Measurements from ENCODE around the gene RUNDC1.

Gene RUNDC1

GRCh38 chr17:43018008-43018853 lies 37.9 kb downstream of the RUNDC1 start:
- no peak overlapping the region for H3K27ac ChIP-seq (ENCODE audit: low read depth, low read length)
- H3K27me3 ChIP-seq (ENCODE audit: control insufficient read depth in 1 of 2, insufficient read depth in 2 of 2, low read length in 2 of 2): no peaks in the 10 kb centered on the region
- no peak overlapping the region for H3K9ac ChIP-seq (ENCODE audit: low read depth in 1 of 2, low read length in 2 of 2)
- H3K4me3 ChIP-seq (ENCODE audit: low read depth in 1 of 2, low read length in 2 of 2): no peak overlapping the region
- peaks cover 15 to 38% of the 10 kb centered on the region in 2 donors for H3K4me1 ChIP-seq (ENCODE audit: control insufficient read depth in 1 of 2, insufficient read depth in 2 of 2, low read length in 2 of 2)
- peaks cover 22 to 32% of the 10 kb centered on the region in 2 donors for H3K36me3 ChIP-seq (ENCODE audit: control insufficient read depth in 1 of 2, insufficient read depth in 2 of 2, low read length in 2 of 2)
- no peaks in the 10 kb centered on the region for H3K9me3 ChIP-seq (ENCODE audit: control insufficient read depth in 1 of 2, low read length in 2 of 2)

GRCh38 chr17:43018932-43019331 lies 38.6 kb downstream of the RUNDC1 start:
- no peaks in the 10 kb centered on the region for H3K9me3 ChIP-seq (ENCODE audit: control insufficient read depth in 1 of 2, low read length in 2 of 2)
- H3K4me3 ChIP-seq (ENCODE audit: low read depth in 1 of 2, low read length in 2 of 2): no peak overlapping the region
- no peaks in the 10 kb centered on the region for H3K27me3 ChIP-seq (ENCODE audit: control insufficient read depth in 1 of 2, insufficient read depth in 2 of 2, low read length in 2 of 2)
- peaks cover 17 to 25% of the 10 kb centered on the region in 2 donors for H3K36me3 ChIP-seq (ENCODE audit: control insufficient read depth in 1 of 2, insufficient read depth in 2 of 2, low read length in 2 of 2)
- peaks cover 15 to 38% of the 10 kb centered on the region in 2 donors for H3K4me1 ChIP-seq (ENCODE audit: control insufficient read depth in 1 of 2, insufficient read depth in 2 of 2, low read length in 2 of 2)
- no peak overlapping the region for H3K27ac ChIP-seq (ENCODE audit: low read depth, low read length)
- H3K9ac ChIP-seq (ENCODE audit: low read depth in 1 of 2, low read length in 2 of 2): no peak overlapping the region

- Histone ChIP-seq H3K27ac (ENCODE audit: low read depth, low read length) (no peak overlapping the region), H3K9ac (ENCODE audit: low read depth in 1 of 2, low read length in 2 of 2) (peak overlapping the region; percentile 16 to 55), H3K27me3 (ENCODE audit: control insufficient read depth in 1 of 2, insufficient read depth in 2 of 2, low read length in 2 of 2) (no peaks in the 10 kb centered on the region), H3K9me3 (ENCODE audit: control insufficient read depth in 1 of 2, low read length in 2 of 2) (no peaks in the 10 kb centered on the region), H3K4me3 (ENCODE audit: low read depth in 1 of 2, low read length in 2 of 2) (peak overlapping the region in 1 of 2 donors; percentile 42), H3K36me3 (ENCODE audit: control insufficient read depth in 1 of 2, insufficient read depth in 2 of 2, low read length in 2 of 2) (peaks cover 12 to 22% of the 10 kb centered on the region in 2 donors), H3K4me1 (ENCODE audit: control insufficient read depth in 1 of 2, insufficient read depth in 2 of 2, low read length in 2 of 2) (peaks cover 15 to 42% of the 10 kb centered on the region in 2 donors)
Measured at GRCh38 chr17:43019418-43019817, 39.1 kb downstream of the RUNDC1 start.

GRCh38 chr17:43020030-43020621 lies 39.8 kb downstream of the RUNDC1 start:
- H3K4me3 ChIP-seq (ENCODE audit: low read depth in 1 of 2, low read length in 2 of 2): peak overlapping the region in 1 of 2 donors; percentile 42
- peaks cover 19 to 46% of the 10 kb centered on the region in 2 donors for H3K4me1 ChIP-seq (ENCODE audit: control insufficient read depth in 1 of 2, insufficient read depth in 2 of 2, low read length in 2 of 2)
- H3K9ac ChIP-seq (ENCODE audit: low read depth in 1 of 2, low read length in 2 of 2): peak overlapping the region; percentile 16 to 55
- H3K27me3 ChIP-seq (ENCODE audit: control insufficient read depth in 1 of 2, insufficient read depth in 2 of 2, low read length in 2 of 2): no peaks in the 10 kb centered on the region
- H3K36me3 ChIP-seq (ENCODE audit: control insufficient read depth in 1 of 2, insufficient read depth in 2 of 2, low read length in 2 of 2): peaks cover 6 to 15% of the 10 kb centered on the region in 2 donors
- H3K27ac ChIP-seq (ENCODE audit: low read depth, low read length): no peak overlapping the region
- no peaks in the 10 kb centered on the region for H3K9me3 ChIP-seq (ENCODE audit: control insufficient read depth in 1 of 2, low read length in 2 of 2)

GRCh38 chr17:43020789-43021740 lies 40.7 kb downstream of the RUNDC1 start:
- Histone ChIP-seq H3K9ac (ENCODE audit: low read depth in 1 of 2, low read length in 2 of 2) (peak overlapping the region; percentile 77 to 85), H3K4me1 (ENCODE audit: control insufficient read depth in 1 of 2, insufficient read depth in 2 of 2, low read length in 2 of 2) (peaks cover 15 to 41% of the 10 kb centered on the region in 2 donors), H3K27ac (ENCODE audit: low read depth, low read length) (peak overlapping the region; percentile 80), H3K9me3 (ENCODE audit: control insufficient read depth in 1 of 2, low read length in 2 of 2) (no peaks in the 10 kb centered on the region), H3K4me3 (ENCODE audit: low read depth in 1 of 2, low read length in 2 of 2) (peak overlapping the region; percentile 88 to 91), H3K27me3 (ENCODE audit: control insufficient read depth in 1 of 2, insufficient read depth in 2 of 2, low read length in 2 of 2) (no peaks in the 10 kb centered on the region), H3K36me3 (ENCODE audit: control insufficient read depth in 1 of 2, insufficient read depth in 2 of 2, low read length in 2 of 2) (peaks cover 3 to 9% of the 10 kb centered on the region in 2 donors)

- peaks cover 12 to 38% of the 10 kb centered on the region in 2 donors for H3K4me1 ChIP-seq (ENCODE audit: control insufficient read depth in 1 of 2, insufficient read depth in 2 of 2, low read length in 2 of 2)
- peak within 1 kb of the TSS; percentile 77 to 85 for H3K9ac ChIP-seq (ENCODE audit: low read depth in 1 of 2, low read length in 2 of 2)
- H3K4me3 ChIP-seq (ENCODE audit: low read depth in 1 of 2, low read length in 2 of 2): peak within 1 kb of the TSS; percentile 88 to 91
- no peaks in the 10 kb centered on the region for H3K9me3 ChIP-seq (ENCODE audit: control insufficient read depth in 1 of 2, low read length in 2 of 2)
- peaks cover 0 to 4% of the 10 kb centered on the region in 2 donors for H3K36me3 ChIP-seq (ENCODE audit: control insufficient read depth in 1 of 2, insufficient read depth in 2 of 2, low read length in 2 of 2)
- no peaks in the 10 kb centered on the region for H3K27me3 ChIP-seq (ENCODE audit: control insufficient read depth in 1 of 2, insufficient read depth in 2 of 2, low read length in 2 of 2)
- peak within 1 kb of the TSS; percentile 80 for H3K27ac ChIP-seq (ENCODE audit: low read depth, low read length)
Measured at GRCh38 chr17:43021741-43022512, 41.6 kb downstream of the RUNDC1 start, which contains the start of gene VAT1. TSS of gene VAT1 (minus strand) at chr17:43022385. CDS start at chr17:43022322, 63 bp downstream.

- no peaks in the 10 kb centered on the region for H3K27me3 ChIP-seq (ENCODE audit: control insufficient read depth in 1 of 2, insufficient read depth in 2 of 2, low read length in 2 of 2)
- H3K4me1 ChIP-seq (ENCODE audit: control insufficient read depth in 1 of 2, insufficient read depth in 2 of 2, low read length in 2 of 2): peaks cover 9 to 23% of the 10 kb centered on the region in 2 donors
- H3K4me3 ChIP-seq (ENCODE audit: low read depth in 1 of 2, low read length in 2 of 2): peak within 1 kb of the TSS; percentile 75 to 80
- H3K27ac ChIP-seq (ENCODE audit: low read depth, low read length): no peak within 1 kb of the TSS
- H3K9me3 ChIP-seq (ENCODE audit: control insufficient read depth in 1 of 2, low read length in 2 of 2): no peaks in the 10 kb centered on the region
- H3K9ac ChIP-seq (ENCODE audit: low read depth in 1 of 2, low read length in 2 of 2): peak within 1 kb of the TSS; percentile 62 to 72
- H3K36me3 ChIP-seq (ENCODE audit: control insufficient read depth in 1 of 2, insufficient read depth in 2 of 2, low read length in 2 of 2): no peaks in the 10 kb centered on the region
Measured at GRCh38 chr17:43024407-43025289, 44.3 kb downstream of the RUNDC1 start, which contains the start of gene RND2. TSS of gene RND2 (plus strand) at chr17:43025231. CDS start at chr17:43025348, 117 bp downstream.

GRCh38 chr17:43025290-43025657 lies 44.9 kb downstream of the RUNDC1 start:
- H3K27ac ChIP-seq (ENCODE audit: low read depth, low read length): no peak overlapping the region
- no peaks in the 10 kb centered on the region for H3K36me3 ChIP-seq (ENCODE audit: control insufficient read depth in 1 of 2, insufficient read depth in 2 of 2, low read length in 2 of 2)
- H3K9me3 ChIP-seq (ENCODE audit: control insufficient read depth in 1 of 2, low read length in 2 of 2): no peaks in the 10 kb centered on the region
- peaks cover 3 to 17% of the 10 kb centered on the region in 2 donors for H3K4me1 ChIP-seq (ENCODE audit: control insufficient read depth in 1 of 2, insufficient read depth in 2 of 2, low read length in 2 of 2)
- H3K9ac ChIP-seq (ENCODE audit: low read depth in 1 of 2, low read length in 2 of 2): no peak overlapping the region
- H3K27me3 ChIP-seq (ENCODE audit: control insufficient read depth in 1 of 2, insufficient read depth in 2 of 2, low read length in 2 of 2): no peaks in the 10 kb centered on the region
- peak overlapping the region in 1 of 2 donors; percentile 50 for H3K4me3 ChIP-seq (ENCODE audit: low read depth in 1 of 2, low read length in 2 of 2)
